PFSK-1 (cell line): ENCODE results near the gene OR5J2.

Experiments used
- SIN3A ChIP-seq: IDR thresholded peaks from 2 replicates; pipeline ENCODE4 v1.6.1; 2012; ENCODE audit warnings: mild to moderate bottlenecking, low read length, moderate library complexity, borderline replicate concordance; ENCODE audit not compliant: insufficient read depth
- TAF1 ChIP-seq: IDR thresholded peaks from 2 replicates; pipeline ENCODE4 v1.6.1; 2012; ENCODE audit warnings: low read length, control low read depth, borderline replicate concordance; ENCODE audit not compliant: insufficient read depth

DNA sequence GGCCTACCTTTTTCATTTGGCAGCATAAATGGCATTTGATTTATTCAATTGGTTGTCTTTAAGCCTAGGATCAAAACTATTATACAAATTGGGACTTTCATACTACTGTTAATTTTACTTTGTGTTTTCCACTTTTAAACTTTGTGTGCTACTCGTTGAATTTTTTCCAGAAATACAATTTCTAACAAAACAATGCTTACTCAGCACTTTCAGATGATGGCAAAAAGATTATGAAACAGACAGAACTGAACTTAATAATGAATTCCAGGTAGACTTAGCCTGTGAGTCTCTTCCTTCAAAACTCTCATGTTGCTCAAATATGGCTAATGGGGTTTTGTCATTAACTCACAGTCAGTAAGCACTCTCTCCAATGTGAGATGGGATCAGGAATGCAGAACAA is 31.4 kb downstream of the OR5J2 start:
- TF ChIP-seq SIN3A (no peak), TAF1 (no peak)
